Esophagus squamous epithelium (tissue), 5 donors: ENCODE results near the gene RNF34. TPM values are rescaled to one million over a fixed set of nuclear protein-coding genes. Genes with fewer than 3 reads are reported as not detected.

Experiments
- DNase-seq: peaks from one replicate; lab custom pipeline; 2025; lab: John Stamatoyannopoulos, UW
- H3K27ac ChIP-seq, 4 donors: fragments of 200-600 bp; sonication (generic); one replicate each; pipeline ENCODE4 v1.5.1; 2016 to 2019; ENCODE audit warnings: mild to moderate bottlenecking in 1 of 4
- H3K27me3 ChIP-seq, 4 donors: fragments of 200-600 bp; sonication (generic); 1 replicate in 3 of 4; 2 replicates in 1 of 4; pipeline versions ENCODE4 v1.5.1 to v1.6.0; 2017 to 2021; ENCODE audit warnings: antibody characterized with exemption in 1 of 4
- H3K36me3 ChIP-seq, 3 donors: fragments of 200-600 bp; sonication (generic); one replicate each; pipeline ENCODE4 v1.5.1; 2016 to 2019
- H3K4me1 ChIP-seq, 3 donors: fragments of 200-600 bp; sonication (generic); one replicate each; pipeline ENCODE4 v1.5.1; 2017 to 2019
- H3K4me3 ChIP-seq, 4 donors: fragments of 200-600 bp; sonication (generic); 1 replicate in 3 of 4; 2 replicates in 1 of 4; pipeline ENCODE4 v1.5.1; 2016 to 2019; ENCODE audit warnings: mild to moderate bottlenecking in 2 of 4, moderate library complexity in 1 of 4
- H3K9me3 ChIP-seq, 3 donors: fragments of 200-600 bp; sonication (generic); one replicate each; pipeline ENCODE4 v1.5.1; 2016 to 2019
- CTCF ChIP-seq, 6 experiments: fragments of 450-650 bp in 4 of 6; fragments of 200-600 bp in 2 of 6; sonication (generic) in 2 of 6; IDR thresholded peaks; one replicate each; pipeline ENCODE4 v1.5.1; 2016 to 2019; ENCODE audit warnings: antibody characterized with exemption in 6 of 6, mild to moderate bottlenecking in 4 of 6, moderate library complexity in 4 of 6
- POLR2A ChIP-seq, 4 donors: fragments of 450-650 bp; IDR thresholded peaks; one replicate each; pipeline ENCODE4 v1.6.1; 2017; ENCODE audit warnings: antibody characterized with exemption in 4 of 4, mild to moderate bottlenecking in 4 of 4, moderate library complexity in 3 of 4
- WGBS, 2 donors: methylation state at CpG; one replicate each; pipeline ENCODE4 v1.1.5; 2018; 5-methylcytosine and 5-hydroxymethylcytosine counted together
- intact Hi-C: fragments of 100-400 bp; cut with DNase I; formaldehyde crosslinking; loops from one replicate; pipeline ENCODE4 v1.15.0; 2022
- total RNA-seq, 4 donors: library from RNA; depleted of rRNA; stranded (reverse); fragments of >200 nt; gene quantifications; one replicate each; pipeline ENCODE4 v1.1.0, GENCODE V29; 2016
- donor health status: DM: yes; HTN: yes; CAD: no.

RNF34 gene
- total RNA-seq, 4 donors from 2014 or later: 16.4 to 39.3 (median 31.3) TPM

DNA sequence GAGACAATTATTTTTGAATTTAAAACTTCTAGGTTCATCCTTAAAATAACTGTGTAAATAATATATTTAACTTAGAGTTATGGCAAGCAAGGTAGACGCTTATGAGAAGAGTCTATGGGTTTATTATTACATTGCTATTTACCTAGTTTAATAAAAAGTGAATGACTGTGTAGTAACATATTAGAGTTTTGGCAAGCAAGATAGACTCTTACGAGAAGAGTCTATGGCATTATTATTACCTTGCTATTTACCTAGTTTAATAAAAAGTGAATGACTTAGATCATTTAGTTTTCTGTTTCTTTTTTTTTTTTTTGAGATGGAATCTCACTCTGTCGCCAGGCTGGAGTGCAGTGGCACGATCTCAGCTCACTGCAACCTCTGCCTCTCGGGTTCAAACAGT, 3.8 kb downstream of the RNF34 start:
- H3K27ac ChIP-seq: no peak overlapping the region
- TF ChIP-seq CTCF (IDR thresholded peaks at IDR 0.05) (no peak), POLR2A (IDR thresholded peaks at IDR 0.05) (no peak)
- peaks cover 0 to 58% (median 0%) of the 10 kb centered on the region in 3 donors for H3K36me3 ChIP-seq
- no peak for DNase-seq
- H3K27me3 ChIP-seq: no peaks in the 10 kb centered on the region
- 93 to 95% methylated on average over 5 of the region's 5 CpGs for WGBS, 2 donors
- no peaks in the 10 kb centered on the region for H3K9me3 ChIP-seq
- intact Hi-C loops: no loop called here
- no peak overlapping the region for H3K4me3 ChIP-seq
- H3K4me1 ChIP-seq: peaks cover 4 to 34% (median 20%) of the 10 kb centered on the region in 3 donors

DNA sequence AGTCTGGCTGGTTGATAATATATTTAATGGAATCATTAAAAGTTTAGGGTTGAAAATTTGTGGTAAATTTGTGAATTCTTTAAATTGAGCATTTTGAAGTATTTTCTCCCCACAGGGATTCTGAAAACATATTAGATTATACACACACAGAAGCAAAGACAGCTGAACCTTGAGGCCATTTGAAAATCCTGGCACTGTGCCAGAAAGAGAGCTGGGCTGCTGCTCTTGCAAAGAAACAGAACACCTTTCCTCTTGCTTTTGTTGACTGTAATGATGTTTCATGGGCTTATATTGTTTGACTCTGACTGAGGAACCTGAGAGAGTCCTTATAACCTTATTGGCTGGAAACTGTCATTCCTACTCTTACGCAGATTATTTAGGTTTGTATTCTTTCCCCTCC, 4.8 kb downstream of the RNF34 start:
- TF ChIP-seq POLR2A (IDR thresholded peaks at IDR 0.05): no peak
- TF ChIP-seq CTCF (IDR thresholded peaks at IDR 0.05): no peak
- Histone ChIP-seq H3K9me3 (no peaks in the 10 kb centered on the region), H3K36me3 (peaks cover 0 to 68% (median 0%) of the 10 kb centered on the region in 3 donors), H3K27ac (no peak overlapping the region), H3K4me3 (no peak overlapping the region), H3K4me1 (peaks cover 4 to 26% (median 14%) of the 10 kb centered on the region in 3 donors), H3K27me3 (no peaks in the 10 kb centered on the region)
- intact Hi-C loops: no loop called here
- 93 to 100% methylated on average over 1 of the region's 1 CpG for WGBS, 2 donors
- no peak for DNase-seq

GRCh38 chr12:121405211-121405610, 5.3 kb downstream of the RNF34 start:
- Histone ChIP-seq H3K27ac (no peak overlapping the region), H3K9me3 (no peaks in the 10 kb centered on the region)
- 97 to 100% methylated on average over 2 of the region's 2 CpGs for WGBS, 2 donors

DNA sequence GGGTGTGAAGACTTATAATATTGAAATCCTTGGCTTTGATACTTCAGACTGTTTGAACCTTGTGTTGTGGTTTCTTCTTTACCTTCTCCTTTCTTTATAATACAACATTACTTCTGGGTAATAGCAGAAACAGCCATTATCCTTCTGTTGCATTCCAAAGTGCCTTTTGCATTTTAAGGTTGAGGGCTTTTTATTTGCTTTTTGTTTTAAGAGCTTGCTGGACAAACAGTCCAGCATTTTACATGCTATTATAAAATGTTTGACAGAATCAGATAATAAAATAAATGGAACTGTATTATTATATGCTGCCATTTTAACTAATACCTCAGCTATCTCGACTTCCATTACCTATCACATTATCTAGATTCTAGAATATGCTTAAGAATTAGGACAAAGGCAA, 14.0 kb downstream of the RNF34 start:
- TF ChIP-seq POLR2A (IDR thresholded peaks at IDR 0.05): no peak
- TF ChIP-seq CTCF (IDR thresholded peaks at IDR 0.05): no peak
- no peak overlapping the region for H3K27ac ChIP-seq
- no peak for DNase-seq
- 75 to 86% methylated on average over 1 of the region's 1 CpG for WGBS, 2 donors
- intact Hi-C loops: no loop called here
- no peaks in the 10 kb centered on the region for H3K9me3 ChIP-seq
- H3K4me1 ChIP-seq: no peaks in the 10 kb centered on the region
- H3K27me3 ChIP-seq: no peaks in the 10 kb centered on the region
- H3K36me3 ChIP-seq: peaks cover 0 to 64% (median 3%) of the 10 kb centered on the region in 3 donors
- H3K4me3 ChIP-seq: no peak overlapping the region

More at GRCh38 chr12:121405211-121405610, 5.3 kb downstream of the RNF34 start:
- H3K27me3 ChIP-seq: no peaks in the 10 kb centered on the region
- H3K4me1 ChIP-seq: peaks cover 4 to 26% (median 14%) of the 10 kb centered on the region in 3 donors
- H3K4me3 ChIP-seq: no peak overlapping the region
- DNase-seq: no peak
- intact Hi-C loops: no loop called here
- H3K36me3 ChIP-seq: peaks cover 0 to 69% (median 0%) of the 10 kb centered on the region in 3 donors
- TF ChIP-seq CTCF (IDR thresholded peaks at IDR 0.05) (no peak), POLR2A (IDR thresholded peaks at IDR 0.05) (no peak)

- no peak for TF ChIP-seq POLR2A (IDR thresholded peaks at IDR 0.05)
- TF ChIP-seq CTCF (IDR thresholded peaks at IDR 0.05): no peak
- Histone ChIP-seq H3K4me1 (no peaks in the 10 kb centered on the region), H3K9me3 (no peaks in the 10 kb centered on the region), H3K27me3 (no peaks in the 10 kb centered on the region), H3K4me3 (no peak overlapping the region), H3K36me3 (peaks cover 0 to 90% (median 7%) of the 10 kb centered on the region in 3 donors), H3K27ac (no peak overlapping the region)
- DNase-seq: no peak
- 94 to 96% methylated on average over 4 to 6 of the region's 6 CpGs for WGBS, 2 donors
- intact Hi-C loops: no loop called here
Observed at GRCh38 chr12:121417847-121418246, 17.9 kb downstream of the RNF34 start.
